HepG2 (cell line): ENCODE data around the gene MADD. TPM values are rescaled to one million over a fixed set of nuclear protein-coding genes. Genes with fewer than 3 reads are reported as not detected.

Experiments
- ATAC-seq: fragments of 200-7000 bp; cut with Tn5 transposase; 3 replicates; pipeline ENCODE4 v1.9.1; 2020; ENCODE audit warnings: mild to moderate bottlenecking, moderate library complexity
- BruUV-seq: library from RNA; stranded (reverse); fragments of 400-500 nt; replicated peaks from 2 replicates; lab custom pipeline; 2021; lab: Mats Ljungman, UMichigan
- CTCF ChIA-PET: fragments of 300-600 bp; formaldehyde crosslinking; extraction: SDS; loops from one replicate; lab custom pipeline; 2021; ENCODE audit warnings: low total read pairs, inconsistent platforms, low intra/inter-chr PET ratio; lab: Yijun Ruan, JAX
- POLR2A ChIA-PET: fragments of 350-600 bp; sonication (Branson Sonifier 250); formaldehyde crosslinking; loops from one replicate; lab custom pipeline; 2020; ENCODE audit warnings: antibody characterized with exemption, inconsistent platforms; lab: Yijun Ruan, JAX
- DNase-seq: peaks from one replicate; pipeline ENCODE4 v3.0.0-alpha.2; 2015; ENCODE audit warnings: low spot score
- FAIRE-seq: peaks from 3 replicates; lab custom pipeline; 2011; peaks lifted over from hg19 to GRCh38; lab: Jason Lieb, UNC
- H2AFZ ChIP-seq: one replicate; pipeline ENCODE4 v1.6.1; 2011; ENCODE audit warnings: low read length, inconsistent platforms
- H3K27ac ChIP-seq: fragments of 300-600 bp; 3 replicates; pipeline ENCODE4 v1.8.0; 2011; ENCODE audit warnings: mixed run types, mild to moderate bottlenecking, mixed read lengths, low read length, inconsistent platforms; ENCODE audit not compliant: insufficient read depth; ENCODE audit errors: extremely low read length
- H3K27me3 ChIP-seq, 2 experiments: fragments of 200-600 bp in 1 of 2; 2 replicates in 1 of 2; 3 replicates in 1 of 2; pipeline versions ENCODE4 v1.6.0 to v1.8.0; 2011; ENCODE audit warnings: low read length in 2 of 2, mild to moderate bottlenecking in 2 of 2, moderate library complexity in 2 of 2, inconsistent platforms in 1 of 2; ENCODE audit not compliant: insufficient read depth in 2 of 2, control insufficient read depth in 1 of 2
- H3K36me3 ChIP-seq, 2 experiments: fragments of 200-600 bp in 1 of 2; replicated peaks in 1 of 2; 2 replicates in 1 of 2; 3 replicates in 1 of 2; pipeline versions ENCODE4 v1.5.1 to v1.8.0; 2011; ENCODE audit warnings: low read length in 2 of 2, inconsistent platforms in 1 of 2; ENCODE audit not compliant: insufficient read depth in 2 of 2, control insufficient read depth in 1 of 2
- H3K4me1 ChIP-seq: 2 replicates; pipeline ENCODE4 v1.5.1; 2012; ENCODE audit warnings: low read length, inconsistent platforms; ENCODE audit not compliant: insufficient read depth
- H3K4me2 ChIP-seq: 2 replicates; pipeline ENCODE4 v1.6.0; 2011; ENCODE audit warnings: low read depth, low read length, inconsistent platforms
- H3K4me3 ChIP-seq, 3 experiments: fragments of 200-600 bp in 1 of 3; sonication (generic), shearing (Covaris generic) in 1 of 3; replicated peaks in 1 of 3; 2 replicates each; pipeline ENCODE4 v1.5.1; 2011 to 2016; ENCODE audit warnings: low read length in 3 of 3, inconsistent platforms in 2 of 3, low read depth in 2 of 3, mild to moderate bottlenecking in 2 of 3, control low read depth in 1 of 3, mixed read lengths in 1 of 3; ENCODE audit not compliant: insufficient read depth in 1 of 3
- H3K79me2 ChIP-seq: one replicate; pipeline ENCODE4 v1.6.1; 2011; ENCODE audit warnings: low read length, inconsistent platforms; ENCODE audit not compliant: insufficient read depth
- H3K9ac ChIP-seq: 2 replicates; pipeline ENCODE4 v1.6.0; 2011; ENCODE audit warnings: mild to moderate bottlenecking, low read depth, low read length, inconsistent platforms; ENCODE audit not compliant: insufficient read depth
- H3K9me3 ChIP-seq: 2 replicates; pipeline ENCODE4 v1.5.1; 2012; ENCODE audit warnings: mild to moderate bottlenecking, low read length
- H4K20me1 ChIP-seq: 2 replicates; pipeline ENCODE4 v1.6.0; 2011; ENCODE audit warnings: inconsistent platforms, mild to moderate bottlenecking, low read length, moderate library complexity; ENCODE audit not compliant: insufficient read depth
- HNRNPH1 ChIP-seq: fragments of 200-400 bp; formaldehyde crosslinking; optimal IDR thresholded peaks from 2 replicates; pipeline ENCODE3; 2017; ENCODE audit warnings: mild to moderate bottlenecking, low read depth, low read length
- MIER2 ChIP-seq: IDR thresholded peaks from 2 replicates; pipeline ENCODE4 v1.6.1; 2016; ENCODE audit warnings: missing biosample characterization, missing genetic modification reagents
- ZMAT3 ChIP-seq: sonication (generic); formaldehyde crosslinking; conservative IDR thresholded peaks from 2 replicates; pipeline ENCODE4 v1.7.0; 2021; ENCODE audit warnings: missing genetic modification reagents
- ZNF772 ChIP-seq: sonication (generic); formaldehyde crosslinking; IDR thresholded peaks from 2 replicates; pipeline ENCODE4 v1.5.0; 2020; ENCODE audit warnings: mild to moderate bottlenecking, missing genetic modification reagents
- WGBS: methylation state at CpG from one replicate; pipeline ENCODE4 v1.1.6; 2017; ENCODE audit warnings: low lambda C conversion rate; 5-methylcytosine and 5-hydroxymethylcytosine counted together
- in situ Hi-C: cut with HindIII; loops from 2 replicates; pipeline ENCODE4 v1.10.0; 2017; ENCODE audit warnings: low pct_unique_long_range_greater_than_20kb; ENCODE audit not compliant: extremely low pct_ligation_motif_present
- intact Hi-C: fragments of 100-400 bp; cut with micrococcal nuclease; formaldehyde crosslinking; loops from one replicate; pipeline ENCODE4 v1.10.0; 2022; ENCODE audit not compliant: unreplicated experiment
- polyA plus RNA-seq, 8 experiments: library from polyadenylated mRNA; depleted of rRNA in 3 of 8; stranded (reverse) in 7 of 8; unstranded in 1 of 8; fragments of >200 nt; fragmentation: Illumina TruSeq in 4 of 8; extraction: Trizol in 4 of 8; gene quantifications; 2 replicates each; pipeline versions ENCODE4 v1.2.1 to v1.2.3, GENCODE V29; 2011 to 2016; ENCODE audit warnings: low read depth in 4 of 8, missing spikeins in 1 of 8, mixed read lengths in 1 of 8; ENCODE audit not compliant: insufficient read depth in 1 of 8
- total RNA-seq, 5 experiments: library from RNA; depleted of rRNA; stranded (reverse); fragments of >200 nt; fragmentation: Illumina TruSeq; extraction: Trizol; gene quantifications; 2 replicates each; pipeline ENCODE4 v1.2.3, GENCODE V29; 2016; ENCODE audit warnings: low read depth in 1 of 5
- TF ChIP-seq, protein P1 (sequence below): sonication (generic); formaldehyde crosslinking; IDR thresholded peaks from 2 replicates; pipeline ENCODE4 v1.4.0; 2020; ENCODE audit warnings: low read depth, missing genetic modification reagents
- TF ChIP-seq, protein P2 (sequence below), 2 experiments: fragments of 450-650 bp in 1 of 2; sonication (generic) in 1 of 2; formaldehyde crosslinking in 1 of 2; IDR thresholded peaks; 2 replicates each; pipeline versions ENCODE4 v1.6.1 to v1.8.0; 2016 to 2022; ENCODE audit warnings: antibody characterized with exemption in 1 of 2, mild to moderate bottlenecking in 1 of 2, missing genetic modification reagents in 1 of 2

MADD gene
- total and polyA plus RNA-seq, 2 of the 13 experiments (the other 11 are each of a cell fraction or from before 2014, with no cell fraction given): 18.0 to 29.2 TPM

DNA sequence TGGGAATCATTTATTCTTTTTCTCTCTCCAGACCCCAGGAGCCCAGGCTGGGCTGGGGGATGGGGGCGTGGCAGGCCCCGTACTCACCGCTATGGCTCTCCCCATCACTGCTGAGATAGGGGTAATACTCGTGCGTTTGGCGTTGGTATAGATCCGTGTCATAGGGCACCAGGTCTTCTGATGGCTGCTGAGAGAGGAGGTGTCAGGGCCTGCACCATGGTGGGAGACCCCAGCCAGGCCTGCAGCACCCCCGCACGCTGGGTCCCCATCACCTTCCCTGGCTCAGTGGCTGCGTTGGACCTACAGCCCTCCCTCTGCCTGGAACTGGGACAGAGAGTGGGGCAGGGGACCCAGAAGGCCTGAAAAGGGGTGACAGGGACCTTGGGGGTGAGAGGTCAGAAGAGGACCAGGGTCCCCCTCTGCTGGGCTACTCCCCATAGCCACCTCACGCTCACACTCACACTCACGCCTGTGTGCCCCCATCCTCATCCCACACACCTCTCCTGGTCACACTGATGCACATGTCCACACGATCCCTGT is 105.7 kb downstream of the MADD start:
- BruUV-seq: no TSS peak
- Histone ChIP-seq H3K4me1 (peaks cover 12% of the 10 kb centered on the region; the same call in 1 of the 2 replicates), H4K20me1 (no peaks in the 10 kb centered on the region), H3K9me3 (no peaks in the 10 kb centered on the region), H3K4me3 (no peak overlapping the region), H3K4me2 (no peak overlapping the region), H3K27ac (no peak overlapping the region), H3K36me3 (no peaks in the 10 kb centered on the region), H3K9ac (no peak overlapping the region), H3K79me2 (no peaks in the 10 kb centered on the region), H3K27me3 (peaks cover 2% of the 10 kb centered on the region in 2 experiments; a peak in 1 of 5 replicates), H2AFZ (no peak overlapping the region)
- FAIRE-seq (no peak), DNase-seq (no peak), ATAC-seq (no peak)
- in situ Hi-C loops: loop anchor here (10.0 kb wide), 1 partner anchor 79 kb away; no protein-coding TSS in a partner anchor
- CTCF ChIA-PET: no interaction called here
- POLR2A ChIA-PET: no interaction called here
- intact Hi-C loops: no loop called here
- WGBS: 40% methylated on average over 10 of the region's 13 CpGs
- TF ChIP-seq, protein P1, sequence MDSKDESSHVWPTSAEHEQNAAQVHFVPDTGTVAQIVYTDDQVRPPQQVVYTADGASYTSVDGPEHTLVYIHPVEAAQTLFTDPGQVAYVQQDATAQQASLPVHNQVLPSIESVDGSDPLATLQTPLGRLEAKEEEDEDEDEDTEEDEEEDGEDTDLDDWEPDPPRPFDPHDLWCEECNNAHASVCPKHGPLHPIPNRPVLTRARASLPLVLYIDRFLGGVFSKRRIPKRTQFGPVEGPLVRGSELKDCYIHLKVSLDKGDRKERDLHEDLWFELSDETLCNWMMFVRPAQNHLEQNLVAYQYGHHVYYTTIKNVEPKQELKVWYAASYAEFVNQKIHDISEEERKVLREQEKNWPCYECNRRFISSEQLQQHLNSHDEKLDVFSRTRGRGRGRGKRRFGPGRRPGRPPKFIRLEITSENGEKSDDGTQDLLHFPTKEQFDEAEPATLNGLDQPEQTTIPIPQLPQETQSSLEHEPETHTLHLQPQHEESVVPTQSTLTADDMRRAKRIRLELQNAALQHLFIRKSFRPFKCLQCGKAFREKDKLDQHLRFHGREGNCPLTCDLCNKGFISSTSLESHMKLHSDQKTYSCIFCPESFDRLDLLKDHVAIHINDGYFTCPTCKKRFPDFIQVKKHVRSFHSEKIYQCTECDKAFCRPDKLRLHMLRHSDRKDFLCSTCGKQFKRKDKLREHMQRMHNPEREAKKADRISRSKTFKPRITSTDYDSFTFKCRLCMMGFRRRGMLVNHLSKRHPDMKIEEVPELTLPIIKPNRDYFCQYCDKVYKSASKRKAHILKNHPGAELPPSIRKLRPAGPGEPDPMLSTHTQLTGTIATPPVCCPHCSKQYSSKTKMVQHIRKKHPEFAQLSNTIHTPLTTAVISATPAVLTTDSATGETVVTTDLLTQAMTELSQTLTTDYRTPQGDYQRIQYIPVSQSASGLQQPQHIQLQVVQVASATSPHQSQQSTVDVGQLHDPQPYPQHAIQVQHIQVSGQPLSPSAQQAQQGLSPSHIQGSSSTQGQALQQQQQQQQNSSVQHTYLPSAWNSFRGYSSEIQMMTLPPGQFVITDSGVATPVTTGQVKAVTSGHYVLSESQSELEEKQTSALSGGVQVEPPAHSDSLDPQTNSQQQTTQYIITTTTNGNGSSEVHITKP (CRISPR knock-in tag): no peak
- TF ChIP-seq MIER2 (CRISPR knock-in tag) (no peak), ZNF772 (CRISPR knock-in tag) (no peak), HNRNPH1 (no peak), ZMAT3 (no peak)
- TF ChIP-seq, protein P2, sequence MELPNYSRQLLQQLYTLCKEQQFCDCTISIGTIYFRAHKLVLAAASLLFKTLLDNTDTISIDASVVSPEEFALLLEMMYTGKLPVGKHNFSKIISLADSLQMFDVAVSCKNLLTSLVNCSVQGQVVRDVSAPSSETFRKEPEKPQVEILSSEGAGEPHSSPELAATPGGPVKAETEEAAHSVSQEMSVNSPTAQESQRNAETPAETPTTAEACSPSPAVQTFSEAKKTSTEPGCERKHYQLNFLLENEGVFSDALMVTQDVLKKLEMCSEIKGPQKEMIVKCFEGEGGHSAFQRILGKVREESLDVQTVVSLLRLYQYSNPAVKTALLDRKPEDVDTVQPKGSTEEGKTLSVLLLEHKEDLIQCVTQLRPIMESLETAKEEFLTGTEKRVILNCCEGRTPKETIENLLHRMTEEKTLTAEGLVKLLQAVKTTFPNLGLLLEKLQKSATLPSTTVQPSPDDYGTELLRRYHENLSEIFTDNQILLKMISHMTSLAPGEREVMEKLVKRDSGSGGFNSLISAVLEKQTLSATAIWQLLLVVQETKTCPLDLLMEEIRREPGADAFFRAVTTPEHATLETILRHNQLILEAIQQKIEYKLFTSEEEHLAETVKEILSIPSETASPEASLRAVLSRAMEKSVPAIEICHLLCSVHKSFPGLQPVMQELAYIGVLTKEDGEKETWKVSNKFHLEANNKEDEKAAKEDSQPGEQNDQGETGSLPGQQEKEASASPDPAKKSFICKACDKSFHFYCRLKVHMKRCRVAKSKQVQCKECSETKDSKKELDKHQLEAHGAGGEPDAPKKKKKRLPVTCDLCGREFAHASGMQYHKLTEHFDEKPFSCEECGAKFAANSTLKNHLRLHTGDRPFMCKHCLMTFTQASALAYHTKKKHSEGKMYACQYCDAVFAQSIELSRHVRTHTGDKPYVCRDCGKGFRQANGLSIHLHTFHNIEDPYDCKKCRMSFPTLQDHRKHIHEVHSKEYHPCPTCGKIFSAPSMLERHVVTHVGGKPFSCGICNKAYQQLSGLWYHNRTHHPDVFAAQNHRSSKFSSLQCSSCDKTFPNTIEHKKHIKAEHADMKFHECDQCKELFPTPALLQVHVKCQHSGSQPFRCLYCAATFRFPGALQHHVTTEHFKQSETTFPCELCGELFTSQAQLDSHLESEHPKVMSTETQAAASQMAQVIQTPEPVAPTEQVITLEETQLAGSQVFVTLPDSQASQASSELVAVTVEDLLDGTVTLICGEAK (IDR thresholded peaks at IDR 0.05): no peak
- TF ChIP-seq, protein P2 (CRISPR knock-in tag; IDR thresholded peaks at IDR 0.05): no peak
